Measurements from ENCODE around the gene CAVIN1.

DNA sequence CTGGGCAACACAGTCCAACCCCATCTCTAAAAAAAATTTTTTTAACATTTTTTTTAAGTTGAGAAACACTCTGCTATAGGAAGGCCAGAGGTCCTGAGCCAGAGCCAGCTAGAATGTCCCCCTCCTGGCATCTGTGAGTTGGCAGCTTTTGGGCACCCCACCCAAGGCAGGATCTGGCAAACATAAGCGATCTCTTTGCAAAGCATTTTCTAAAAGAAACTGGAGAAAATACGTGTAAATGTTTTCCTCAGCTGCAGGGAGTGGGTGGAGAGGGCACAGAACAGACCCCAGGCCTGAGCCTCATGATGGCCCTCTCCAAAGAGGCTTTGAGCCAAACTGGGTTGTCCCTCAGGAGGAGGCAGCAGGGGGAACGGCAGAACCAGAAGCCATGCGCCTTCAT, 11.7 kb downstream of the CAVIN1 start:
- TF ChIP-seq, protein P1, sequence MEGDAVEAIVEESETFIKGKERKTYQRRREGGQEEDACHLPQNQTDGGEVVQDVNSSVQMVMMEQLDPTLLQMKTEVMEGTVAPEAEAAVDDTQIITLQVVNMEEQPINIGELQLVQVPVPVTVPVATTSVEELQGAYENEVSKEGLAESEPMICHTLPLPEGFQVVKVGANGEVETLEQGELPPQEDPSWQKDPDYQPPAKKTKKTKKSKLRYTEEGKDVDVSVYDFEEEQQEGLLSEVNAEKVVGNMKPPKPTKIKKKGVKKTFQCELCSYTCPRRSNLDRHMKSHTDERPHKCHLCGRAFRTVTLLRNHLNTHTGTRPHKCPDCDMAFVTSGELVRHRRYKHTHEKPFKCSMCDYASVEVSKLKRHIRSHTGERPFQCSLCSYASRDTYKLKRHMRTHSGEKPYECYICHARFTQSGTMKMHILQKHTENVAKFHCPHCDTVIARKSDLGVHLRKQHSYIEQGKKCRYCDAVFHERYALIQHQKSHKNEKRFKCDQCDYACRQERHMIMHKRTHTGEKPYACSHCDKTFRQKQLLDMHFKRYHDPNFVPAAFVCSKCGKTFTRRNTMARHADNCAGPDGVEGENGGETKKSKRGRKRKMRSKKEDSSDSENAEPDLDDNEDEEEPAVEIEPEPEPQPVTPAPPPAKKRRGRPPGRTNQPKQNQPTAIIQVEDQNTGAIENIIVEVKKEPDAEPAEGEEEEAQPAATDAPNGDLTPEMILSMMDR (IDR thresholded peaks at IDR 0.05; ENCODE audit: low read depth, low read length, poor library complexity, severe bottlenecking) = no peak
- TF ChIP-seq EZH2phosphoT487 (IDR thresholded peaks at IDR 0.05; ENCODE audit: borderline replicate concordance, low read length) = no peak
